PFSK-1 (cell line): ENCODE data around the gene KDM4B.

Experiments used
- FOXP2 ChIP-seq: optimal IDR thresholded peaks from 2 replicates; pipeline ENCODE3; 2011; ENCODE audit warnings: borderline replicate concordance, control low read depth, inconsistent platforms; ENCODE audit not compliant: insufficient read depth; ENCODE audit errors: extremely low read length, extremely low read depth
- POLR2AphosphoS5 ChIP-seq: IDR thresholded peaks from 2 replicates; pipeline ENCODE4 v1.6.1; 2012; ENCODE audit warnings: low read depth, mild to moderate bottlenecking, control low read depth, low read length, moderate library complexity
- SIN3A ChIP-seq: IDR thresholded peaks from 2 replicates; pipeline ENCODE4 v1.6.1; 2012; ENCODE audit warnings: mild to moderate bottlenecking, low read length, moderate library complexity, borderline replicate concordance; ENCODE audit not compliant: insufficient read depth
- TAF1 ChIP-seq: IDR thresholded peaks from 2 replicates; pipeline ENCODE4 v1.6.1; 2012; ENCODE audit warnings: low read length, control low read depth, borderline replicate concordance; ENCODE audit not compliant: insufficient read depth
- TF ChIP-seq, protein P1 (sequence below), 2 experiments: IDR thresholded peaks; 2 replicates each; pipeline versions ENCODE4 v1.6.1 to v1.8.0; 2011 to 2012; ENCODE audit warnings: low read depth in 2 of 2, low read length in 2 of 2, control low read depth in 1 of 2, inconsistent platforms in 1 of 2, mild to moderate bottlenecking in 1 of 2, moderate library complexity in 1 of 2; ENCODE audit not compliant: insufficient read depth in 1 of 2

KDM4B gene

DNA sequence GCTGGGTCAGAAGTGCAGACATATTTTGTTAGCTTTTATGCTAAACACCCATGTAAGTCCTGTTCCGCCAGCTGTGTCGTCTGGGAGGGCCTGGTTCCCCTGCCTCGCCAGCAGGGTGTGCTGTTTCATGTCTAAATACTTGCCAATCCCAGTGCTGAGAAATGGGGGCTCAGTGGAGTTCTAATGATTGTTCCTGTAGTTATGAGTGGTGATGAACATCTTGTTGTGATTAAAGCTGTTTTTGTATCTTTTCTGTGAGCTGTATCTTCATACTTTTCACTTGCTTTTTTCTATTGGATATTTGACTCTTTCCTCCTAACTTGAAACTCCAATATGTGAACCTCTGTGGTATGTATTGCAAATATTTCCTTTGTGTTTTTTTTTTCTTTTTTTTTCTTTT is 32.7 kb downstream of the KDM4B start:
- TF ChIP-seq, protein P1, sequence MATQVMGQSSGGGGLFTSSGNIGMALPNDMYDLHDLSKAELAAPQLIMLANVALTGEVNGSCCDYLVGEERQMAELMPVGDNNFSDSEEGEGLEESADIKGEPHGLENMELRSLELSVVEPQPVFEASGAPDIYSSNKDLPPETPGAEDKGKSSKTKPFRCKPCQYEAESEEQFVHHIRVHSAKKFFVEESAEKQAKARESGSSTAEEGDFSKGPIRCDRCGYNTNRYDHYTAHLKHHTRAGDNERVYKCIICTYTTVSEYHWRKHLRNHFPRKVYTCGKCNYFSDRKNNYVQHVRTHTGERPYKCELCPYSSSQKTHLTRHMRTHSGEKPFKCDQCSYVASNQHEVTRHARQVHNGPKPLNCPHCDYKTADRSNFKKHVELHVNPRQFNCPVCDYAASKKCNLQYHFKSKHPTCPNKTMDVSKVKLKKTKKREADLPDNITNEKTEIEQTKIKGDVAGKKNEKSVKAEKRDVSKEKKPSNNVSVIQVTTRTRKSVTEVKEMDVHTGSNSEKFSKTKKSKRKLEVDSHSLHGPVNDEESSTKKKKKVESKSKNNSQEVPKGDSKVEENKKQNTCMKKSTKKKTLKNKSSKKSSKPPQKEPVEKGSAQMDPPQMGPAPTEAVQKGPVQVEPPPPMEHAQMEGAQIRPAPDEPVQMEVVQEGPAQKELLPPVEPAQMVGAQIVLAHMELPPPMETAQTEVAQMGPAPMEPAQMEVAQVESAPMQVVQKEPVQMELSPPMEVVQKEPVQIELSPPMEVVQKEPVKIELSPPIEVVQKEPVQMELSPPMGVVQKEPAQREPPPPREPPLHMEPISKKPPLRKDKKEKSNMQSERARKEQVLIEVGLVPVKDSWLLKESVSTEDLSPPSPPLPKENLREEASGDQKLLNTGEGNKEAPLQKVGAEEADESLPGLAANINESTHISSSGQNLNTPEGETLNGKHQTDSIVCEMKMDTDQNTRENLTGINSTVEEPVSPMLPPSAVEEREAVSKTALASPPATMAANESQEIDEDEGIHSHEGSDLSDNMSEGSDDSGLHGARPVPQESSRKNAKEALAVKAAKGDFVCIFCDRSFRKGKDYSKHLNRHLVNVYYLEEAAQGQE (IDR thresholded peaks at IDR 0.05; ENCODE audit: insufficient read depth in 1 of 2, low read depth in 2 of 2, low read length in 2 of 2): no peak
- TF ChIP-seq SIN3A: no peak
- no peak for TF ChIP-seq POLR2AphosphoS5
- TF ChIP-seq TAF1: no peak
- no peak for TF ChIP-seq FOXP2

- TF ChIP-seq, protein P1 (IDR thresholded peaks at IDR 0.05; ENCODE audit: insufficient read depth in 1 of 2, low read depth in 2 of 2, low read length in 2 of 2): no peak
- TF ChIP-seq TAF1: no peak
- no peak for TF ChIP-seq FOXP2
- no peak for TF ChIP-seq POLR2AphosphoS5
- no peak for TF ChIP-seq SIN3A
These were observed 33.2 kb downstream of the KDM4B start for GRCh38 chr19:5002143-5002542.

DNA sequence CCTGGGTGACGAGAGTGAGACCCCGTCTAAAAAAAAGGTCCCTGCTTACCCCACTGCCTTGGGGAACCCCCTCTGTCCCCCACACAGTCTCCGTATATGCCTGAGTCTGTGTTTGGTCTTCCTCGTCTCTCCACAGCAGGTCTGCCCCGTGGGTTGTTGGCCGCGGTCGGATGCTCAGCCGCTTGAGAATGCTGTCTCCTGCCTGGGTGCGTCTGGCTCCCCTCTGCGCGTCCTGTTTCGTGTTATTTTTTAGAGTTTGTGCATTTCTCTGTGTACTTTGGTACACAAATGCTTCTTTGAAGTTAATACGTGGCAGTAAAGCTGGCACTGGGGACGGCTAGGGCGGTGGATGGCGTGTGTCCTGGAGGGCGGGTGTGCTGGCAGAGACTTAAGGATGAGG is 34.9 kb downstream of the KDM4B start:
- TF ChIP-seq TAF1 (no peak), FOXP2 (no peak), POLR2AphosphoS5 (no peak), SIN3A (no peak)
- TF ChIP-seq, protein P1 (IDR thresholded peaks at IDR 0.05; ENCODE audit: insufficient read depth in 1 of 2, low read depth in 2 of 2, low read length in 2 of 2): no peak

GRCh38 chr19:5005096-5005495 is 36.2 kb downstream of the KDM4B start:
- TF ChIP-seq SIN3A (no peak), POLR2AphosphoS5 (no peak), TAF1 (no peak), FOXP2 (no peak)
- TF ChIP-seq, protein P1 (IDR thresholded peaks at IDR 0.05; ENCODE audit: insufficient read depth in 1 of 2, low read depth in 2 of 2, low read length in 2 of 2): no peak

DNA sequence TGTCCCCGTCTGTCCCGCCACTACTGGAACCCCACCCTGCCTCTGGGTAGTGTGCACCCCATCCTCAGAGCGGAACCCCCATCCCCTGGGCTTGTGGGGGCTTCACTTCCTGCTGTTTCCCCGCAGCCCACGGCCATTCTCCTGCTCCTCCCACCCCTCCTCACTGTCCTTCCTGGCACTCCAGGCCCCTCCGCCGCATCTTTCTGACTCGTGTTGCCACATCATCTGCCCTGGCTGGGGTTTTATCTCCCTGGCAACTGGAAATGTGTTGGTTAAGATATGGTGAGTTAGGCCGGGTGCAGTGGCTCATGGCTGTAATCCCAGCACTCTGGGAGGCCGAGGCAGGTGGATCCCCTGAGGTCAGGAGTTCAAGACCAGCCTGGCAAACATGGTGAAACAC is 37.3 kb downstream of the KDM4B start:
- no peak for TF ChIP-seq POLR2AphosphoS5
- no peak for TF ChIP-seq FOXP2
- TF ChIP-seq, protein P1 (IDR thresholded peaks at IDR 0.05; ENCODE audit: insufficient read depth in 1 of 2, low read depth in 2 of 2, low read length in 2 of 2): no peak
- TF ChIP-seq TAF1: no peak
- TF ChIP-seq SIN3A: no peak
